Inferior parietal cortex (tissue), 1 donor: ENCODE data around the gene CEP295NL.

ENCODE experiments used
- DNase-seq: peaks from one replicate; pipeline ENCODE4 v3.0.0-alpha.2; 2016; ENCODE audit errors: extremely low spot score

The CEP295NL gene

DNA sequence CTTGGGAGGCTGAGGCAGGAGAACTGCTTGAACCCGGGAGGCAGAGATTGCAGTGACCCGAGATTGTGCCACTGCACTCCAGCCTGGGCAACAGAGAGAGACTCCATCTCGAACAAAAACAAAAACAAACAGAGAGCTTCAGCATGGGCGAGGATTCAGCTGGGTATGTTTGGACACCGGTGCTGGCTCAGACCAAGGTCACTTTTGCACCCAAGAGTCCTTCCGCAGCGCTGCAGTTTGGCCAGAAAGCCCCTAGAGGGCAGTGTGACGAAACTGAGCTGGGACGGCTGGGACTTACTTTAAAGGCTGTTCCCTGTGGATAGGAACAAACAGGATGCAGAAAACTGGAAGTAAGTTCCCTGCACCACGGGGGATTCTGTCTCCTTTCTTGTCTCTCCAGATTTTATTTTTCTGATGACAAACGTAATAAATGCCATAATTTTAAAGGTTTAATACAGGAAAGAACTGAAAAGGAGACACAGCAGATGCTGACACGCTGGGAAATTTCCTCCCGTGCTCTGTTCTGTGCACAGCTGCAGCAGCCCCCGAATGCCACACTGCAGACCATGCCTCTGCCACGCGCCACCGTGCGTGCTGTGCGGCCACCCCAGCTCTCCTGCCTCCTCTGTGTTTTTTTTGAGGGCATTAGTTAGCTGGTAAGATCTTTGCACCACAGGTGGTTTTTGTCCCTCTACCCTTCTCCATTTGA is 37.2 kb downstream of the CEP295NL start:
- peak; percentile 95 for DNase-seq

- no peak for DNase-seq
Measured at GRCh38 chr17:78864117-78864516, 38.9 kb downstream of the CEP295NL start.

DNA sequence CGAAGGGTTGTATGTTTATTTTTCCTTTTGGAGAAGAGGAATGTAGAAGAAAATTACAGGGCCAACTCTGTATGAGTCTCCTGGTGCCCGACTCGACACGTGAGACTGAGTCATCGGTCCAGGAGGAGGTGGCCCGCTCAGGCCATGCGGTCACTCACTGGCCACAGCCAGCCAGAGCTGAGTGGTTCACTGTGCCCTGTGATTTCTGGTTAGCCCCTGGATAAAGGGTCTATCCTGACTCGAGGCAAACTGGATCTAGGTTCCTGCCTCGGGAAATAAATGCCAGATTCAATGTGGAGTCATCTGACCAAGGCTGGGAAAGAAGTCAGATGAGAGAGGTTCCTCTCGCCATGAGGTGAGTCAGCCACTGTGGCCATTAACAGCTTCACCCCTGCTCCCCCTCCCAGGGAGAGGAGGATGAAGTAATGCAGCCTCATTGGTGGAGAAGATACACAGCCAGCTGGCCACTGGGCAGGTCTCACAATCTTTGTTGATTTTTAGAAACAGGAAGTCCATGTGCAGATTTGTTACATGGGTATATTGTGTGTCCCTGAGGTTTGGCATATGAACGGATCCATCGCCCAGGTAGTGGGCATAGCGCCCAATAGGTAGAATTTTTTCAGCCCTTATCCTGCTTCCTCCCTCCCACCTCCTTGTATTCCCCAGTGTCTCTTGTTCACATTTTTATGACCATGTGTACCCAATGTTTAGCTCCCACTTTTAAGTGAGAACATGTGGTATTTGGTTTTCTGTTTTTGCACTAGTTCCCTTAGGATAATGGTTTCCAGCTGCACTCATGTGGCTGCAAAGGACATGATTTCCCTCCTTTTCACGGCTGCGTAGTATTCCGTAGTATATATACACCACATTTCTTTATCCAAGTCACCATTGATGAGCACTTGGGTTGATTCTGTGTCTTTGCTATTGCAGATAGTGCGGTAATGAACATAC is 40.7 kb downstream of the CEP295NL start:
- DNase-seq = no peak

- no peak for DNase-seq
Measured at GRCh38 chr17:78861229-78861628, 41.8 kb downstream of the CEP295NL start.

DNA sequence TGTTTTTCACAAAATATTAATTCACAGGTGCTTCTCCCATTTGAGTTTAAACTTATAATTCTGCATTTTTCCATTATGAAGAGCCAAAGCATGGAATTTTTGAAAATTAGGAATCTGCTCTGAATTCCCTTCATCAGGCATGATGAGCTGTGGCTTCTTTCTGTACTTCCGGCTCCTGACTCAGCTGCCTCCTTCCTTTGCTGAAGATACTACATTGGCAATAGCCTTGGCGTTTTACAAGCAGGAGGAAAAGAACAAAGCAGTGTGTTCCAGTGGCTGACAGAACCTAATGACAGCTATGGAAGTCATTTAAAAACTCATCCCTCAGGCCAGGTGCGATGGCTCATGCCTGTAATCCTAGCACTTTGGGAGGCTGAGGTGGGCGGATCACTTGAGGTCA is 44.0 kb downstream of the CEP295NL start:
- DNase-seq = no peak

DNA sequence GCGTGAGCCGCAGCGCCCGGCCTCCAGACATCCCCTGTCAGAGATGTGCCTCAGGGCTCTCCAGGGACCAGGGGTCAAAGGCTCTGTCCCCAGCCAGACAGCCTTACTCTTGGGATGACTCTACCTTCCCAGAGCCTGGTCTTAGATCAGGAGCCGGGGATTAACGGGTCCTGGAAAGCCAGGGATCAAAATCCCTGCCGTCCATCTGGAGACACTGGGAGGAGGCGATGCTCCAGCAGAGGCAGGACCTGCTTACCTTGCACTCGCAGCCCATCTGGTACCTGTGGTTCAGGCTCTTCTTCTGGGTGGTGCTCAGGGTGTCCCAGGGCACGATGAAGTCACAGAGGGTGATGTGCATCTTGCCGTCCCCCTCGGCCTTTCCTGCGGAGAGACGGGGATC is 45.7 kb downstream of the CEP295NL start:
- no peak for DNase-seq

- DNase-seq = no peak
Measured at GRCh38 chr17:78855561-78856165, 47.3 kb downstream of the CEP295NL start.

- no peak for DNase-seq
Measured at GRCh38 chr17:78854508-78854907, 48.5 kb downstream of the CEP295NL start.

DNA sequence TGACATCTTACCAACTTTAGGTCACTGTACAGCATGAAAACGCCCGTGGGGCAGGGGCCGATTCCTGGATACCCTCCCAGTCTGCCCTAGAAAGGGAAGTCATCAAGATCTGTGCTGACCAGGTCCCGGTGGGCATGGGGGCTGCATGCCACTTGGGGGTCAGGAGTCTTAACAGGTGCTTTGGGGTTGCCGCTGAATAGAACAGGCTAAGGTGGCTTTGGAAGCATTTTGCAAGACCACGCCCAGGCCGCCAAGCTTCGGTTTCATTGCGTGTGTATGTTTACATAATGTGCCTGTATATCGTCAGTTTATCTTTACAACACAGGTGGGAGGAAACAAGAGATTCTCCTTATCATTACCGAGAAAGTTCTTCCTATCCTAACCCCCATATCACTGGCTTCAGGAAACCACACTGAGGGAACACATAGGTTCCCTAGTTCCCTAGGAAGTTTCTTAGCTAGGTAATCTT is 49.0 kb downstream of the CEP295NL start:
- no peak for DNase-seq

DNA sequence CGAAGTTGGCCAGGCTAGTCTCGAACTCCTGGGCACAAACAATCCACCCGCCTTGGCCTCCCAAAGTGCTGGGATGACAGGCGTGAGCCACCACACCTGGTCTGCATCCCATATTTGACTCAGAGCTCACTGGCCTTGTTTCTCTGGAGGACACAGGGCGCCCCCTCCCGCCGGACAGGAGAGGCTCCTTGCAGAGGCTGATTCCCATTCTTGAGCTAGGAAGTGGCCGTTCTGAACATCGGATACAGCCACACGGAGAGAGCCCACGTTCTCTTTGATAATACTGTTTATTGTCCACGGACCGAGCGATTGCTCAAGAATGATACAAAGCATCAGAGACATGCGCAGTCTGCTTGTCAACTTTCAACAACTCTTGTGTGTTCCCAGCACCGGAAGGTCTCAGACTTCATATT is 50.3 kb downstream of the CEP295NL start:
- no peak for DNase-seq

GRCh38 chr17:78849026-78849425 is 54.0 kb downstream of the CEP295NL start:
- no peak for DNase-seq

- no peak for DNase-seq
Measured at GRCh38 chr17:78847052-78847451, 55.9 kb downstream of the CEP295NL start.

DNA sequence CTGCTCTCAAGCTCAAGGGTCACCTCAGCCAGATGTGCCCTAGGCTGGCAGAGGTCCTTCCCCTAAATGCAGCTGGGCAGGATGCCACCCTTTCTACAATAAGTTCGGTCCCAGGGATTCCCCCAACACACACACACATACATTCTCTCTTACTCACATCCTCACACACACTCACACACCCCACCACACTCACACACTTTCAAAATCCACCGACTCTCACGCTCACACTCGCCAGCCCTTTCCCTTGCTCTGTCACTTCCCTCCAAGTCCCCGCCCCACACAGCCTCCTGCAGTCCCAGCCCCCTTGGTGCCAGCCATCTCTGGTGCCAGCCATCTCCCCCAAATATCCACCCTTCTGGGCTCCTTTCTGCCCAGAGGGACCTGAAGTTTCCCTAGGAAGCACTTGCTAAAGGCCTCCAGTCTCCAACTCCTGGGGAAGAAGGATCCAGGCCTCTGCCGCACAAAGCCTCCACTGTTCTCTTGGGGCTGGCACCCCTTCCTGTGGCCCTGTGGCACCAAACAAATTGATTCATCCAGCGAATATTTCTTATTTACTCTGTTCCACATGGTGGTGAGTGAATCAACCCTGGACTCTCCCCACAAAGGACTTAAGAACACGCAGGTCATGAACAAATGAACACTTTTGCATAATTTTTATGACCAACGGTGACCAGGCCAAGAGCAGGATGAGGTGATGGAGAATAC is 58.5 kb downstream of the CEP295NL start:
- DNase-seq = peak; percentile 37

- DNase-seq = no peak
Measured at GRCh38 chr17:78842881-78843565, 60.0 kb downstream of the CEP295NL start.

- peak; percentile 99 for DNase-seq
Measured at GRCh38 chr17:78840780-78841611, 62.0 kb downstream of the CEP295NL start, which contains the start of gene USP36. Gene USP36, minus strand, starts transcription at chr17:78840814. Its CDS starts 4,451 bp downstream, at chr17:78836363.
